Keratinocyte (primary cell): ENCODE results near the gene SORBS2.

Experiments
- CTCF ChIP-seq, 3 experiments: IDR thresholded peaks in 1 of 3; conservative IDR thresholded peaks in 1 of 3; optimal IDR thresholded peaks in 1 of 3; 2 replicates in 2 of 3; 3 replicates in 1 of 3; pipeline versions ENCODE3 to v1.5.1; 2011; ENCODE audit warnings: low read length in 3 of 3, mild to moderate bottlenecking in 3 of 3, moderate library complexity in 2 of 3, control low read depth in 1 of 3, inconsistent platforms in 1 of 3; ENCODE audit not compliant: insufficient read depth in 2 of 3; ENCODE audit errors: extremely low read depth in 1 of 3
- EZH2 ChIP-seq: IDR thresholded peaks from one replicate; pipeline ENCODE4 v1.6.1; 2012; ENCODE audit warnings: inconsistent platforms, mild to moderate bottlenecking, low read length, moderate library complexity

- TF ChIP-seq CTCF (optimal IDR thresholded peaks at IDR 0.05 in 1 of 3, IDR thresholded peaks at IDR 0.05 in 1 of 3, conservative IDR thresholded peaks at IDR 0.05 in 1 of 3; ENCODE audit: extremely low read depth in 1 of 3, insufficient read depth in 2 of 3, low read length in 3 of 3) (no peak), EZH2 (no peak)
Measured at GRCh38 chr4:185713731-185714130, 98.3 kb downstream of the SORBS2 start.
